ENCODE measurements around the gene SPTY2D1. TPM values are rescaled to one million over a fixed set of nuclear protein-coding genes. Genes with fewer than 3 reads are reported as not detected.

The SPTY2D1 gene
- total RNA-seq, 1 donor from 2014 or later: 12.6 TPM

DNA sequence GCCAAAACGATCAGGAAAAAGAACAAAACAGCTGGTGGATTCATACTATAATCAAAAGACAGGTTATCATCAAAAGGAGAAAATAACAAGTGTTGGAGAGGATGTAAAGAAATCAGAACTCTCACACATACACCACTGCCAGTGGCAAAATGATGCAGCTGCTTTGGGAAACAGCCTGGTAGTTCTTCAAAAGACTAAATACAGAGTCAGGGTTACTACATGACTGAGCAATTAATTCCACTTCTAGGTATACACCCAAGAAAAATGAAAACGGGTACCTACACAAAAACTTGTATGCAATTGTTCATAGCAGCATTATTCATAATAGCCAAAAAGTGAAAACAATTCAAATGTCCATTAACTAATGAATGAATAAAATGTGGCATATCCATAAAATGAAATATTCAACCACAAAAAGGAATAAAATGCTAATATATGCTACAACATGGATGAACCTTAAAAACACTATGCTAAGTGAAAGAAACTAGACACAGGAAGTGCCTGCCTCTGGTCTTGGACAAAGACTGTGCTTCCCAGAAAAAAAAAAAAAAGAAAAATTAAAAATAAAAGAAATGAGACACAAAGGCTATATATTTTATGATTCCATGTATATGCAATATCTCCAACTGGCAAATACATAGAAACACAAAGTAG lies 53.9 kb downstream of the SPTY2D1 start:
- Histone ChIP-seq H3K36me3 (ENCODE audit: control insufficient read depth, insufficient read depth, low read length) (peaks cover 3% of the 10 kb centered on the region), H3K27me3 (ENCODE audit: control insufficient read depth, insufficient read depth, low read length) (no peaks in the 10 kb centered on the region), H3K4me3 (ENCODE audit: low read depth, low read length) (no peak overlapping the region)
- FAIRE-seq: no peak
- TF ChIP-seq, protein P1, sequence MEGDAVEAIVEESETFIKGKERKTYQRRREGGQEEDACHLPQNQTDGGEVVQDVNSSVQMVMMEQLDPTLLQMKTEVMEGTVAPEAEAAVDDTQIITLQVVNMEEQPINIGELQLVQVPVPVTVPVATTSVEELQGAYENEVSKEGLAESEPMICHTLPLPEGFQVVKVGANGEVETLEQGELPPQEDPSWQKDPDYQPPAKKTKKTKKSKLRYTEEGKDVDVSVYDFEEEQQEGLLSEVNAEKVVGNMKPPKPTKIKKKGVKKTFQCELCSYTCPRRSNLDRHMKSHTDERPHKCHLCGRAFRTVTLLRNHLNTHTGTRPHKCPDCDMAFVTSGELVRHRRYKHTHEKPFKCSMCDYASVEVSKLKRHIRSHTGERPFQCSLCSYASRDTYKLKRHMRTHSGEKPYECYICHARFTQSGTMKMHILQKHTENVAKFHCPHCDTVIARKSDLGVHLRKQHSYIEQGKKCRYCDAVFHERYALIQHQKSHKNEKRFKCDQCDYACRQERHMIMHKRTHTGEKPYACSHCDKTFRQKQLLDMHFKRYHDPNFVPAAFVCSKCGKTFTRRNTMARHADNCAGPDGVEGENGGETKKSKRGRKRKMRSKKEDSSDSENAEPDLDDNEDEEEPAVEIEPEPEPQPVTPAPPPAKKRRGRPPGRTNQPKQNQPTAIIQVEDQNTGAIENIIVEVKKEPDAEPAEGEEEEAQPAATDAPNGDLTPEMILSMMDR (IDR thresholded peaks at IDR 0.05; ENCODE audit: insufficient read depth, low read length, severe bottlenecking): no peak
- no peak for DNase-seq (ENCODE audit: low read depth)

DNA sequence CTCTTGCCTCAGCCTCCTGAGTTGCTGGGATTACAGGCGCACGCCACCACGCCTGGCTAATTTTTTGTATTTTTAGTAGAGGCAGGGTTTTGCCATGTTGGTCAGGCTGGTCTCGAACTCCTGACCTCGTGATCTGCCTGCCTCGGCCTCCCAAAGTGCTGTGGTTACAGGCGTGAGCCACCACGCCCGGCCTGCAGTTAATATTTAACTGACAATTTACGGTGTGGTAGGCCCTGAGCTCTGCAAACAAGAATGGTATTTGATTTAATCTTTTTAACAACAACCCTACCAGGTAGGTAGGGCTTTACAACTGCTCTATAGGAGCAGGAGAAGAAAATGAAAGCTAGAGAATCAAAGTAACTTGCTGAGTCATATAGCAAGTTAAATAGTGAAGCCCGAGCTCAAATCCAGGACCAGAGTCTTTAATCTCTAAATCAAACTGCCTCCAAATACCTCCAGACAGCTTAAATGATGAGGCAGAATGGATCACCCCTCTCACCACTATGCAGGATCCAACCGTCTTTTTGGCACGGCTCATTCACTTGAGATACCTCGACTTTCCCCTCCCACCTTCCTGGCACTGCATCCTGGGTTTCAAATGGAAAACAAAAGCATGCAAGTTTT lies 55.1 kb downstream of the SPTY2D1 start:
- no peaks in the 10 kb centered on the region for H3K27me3 ChIP-seq (ENCODE audit: control insufficient read depth, insufficient read depth, low read length)
- DNase-seq (ENCODE audit: low read depth) (no peak), FAIRE-seq (no peak)
- H3K36me3 ChIP-seq (ENCODE audit: control insufficient read depth, insufficient read depth, low read length): peaks cover 5% of the 10 kb centered on the region
- H3K4me3 ChIP-seq (ENCODE audit: low read depth, low read length): no peak overlapping the region
- TF ChIP-seq, protein P1 (IDR thresholded peaks at IDR 0.05; ENCODE audit: insufficient read depth, low read length, severe bottlenecking): no peak

DNA sequence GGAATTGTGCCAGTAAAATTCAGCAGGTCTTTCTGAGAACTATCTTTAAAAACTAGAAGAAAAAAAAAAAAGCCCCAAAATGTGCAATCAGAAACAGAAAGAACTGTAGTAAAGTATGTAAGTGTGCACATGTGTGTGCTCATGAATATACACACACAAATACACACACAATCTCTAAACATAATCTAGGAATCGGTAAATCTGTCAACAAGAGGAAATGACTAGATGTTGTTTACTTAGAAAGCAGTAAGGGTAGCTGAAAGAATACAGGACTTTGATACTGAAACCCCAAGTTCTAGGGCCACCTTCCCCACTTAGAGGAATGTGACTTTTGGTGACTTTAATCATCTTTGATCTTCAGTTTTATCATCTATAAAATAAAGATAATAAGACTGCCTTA lies 58.8 kb downstream of the SPTY2D1 start:
- H3K36me3 ChIP-seq (ENCODE audit: control insufficient read depth, insufficient read depth, low read length): peaks cover 5% of the 10 kb centered on the region
- TF ChIP-seq, protein P1 (IDR thresholded peaks at IDR 0.05; ENCODE audit: insufficient read depth, low read length, severe bottlenecking): no peak
- H3K27me3 ChIP-seq (ENCODE audit: control insufficient read depth, insufficient read depth, low read length): no peaks in the 10 kb centered on the region
- DNase-seq (ENCODE audit: low read depth): no peak
- no peak overlapping the region for H3K4me3 ChIP-seq (ENCODE audit: low read depth, low read length)
- FAIRE-seq: no peak

DNA sequence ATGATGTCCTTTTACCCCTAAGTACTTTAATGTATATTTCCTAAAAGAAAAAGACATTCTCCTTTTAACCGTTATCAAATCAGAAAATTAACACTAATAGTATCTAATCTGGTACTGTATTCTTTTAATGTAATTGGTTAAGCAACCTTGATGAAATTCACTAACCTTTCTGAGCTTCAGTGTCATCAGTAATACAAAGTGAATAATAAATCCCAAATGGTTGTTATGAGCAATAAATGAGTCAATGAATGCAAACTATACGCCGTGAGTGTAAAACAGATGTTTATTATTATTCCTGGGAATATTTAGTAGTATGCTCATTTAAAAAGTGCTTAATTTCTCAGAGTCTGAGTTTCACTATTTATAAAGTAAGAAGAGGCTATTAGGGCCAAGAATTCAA lies 67.1 kb downstream of the SPTY2D1 start:
- H3K4me3 ChIP-seq (ENCODE audit: low read depth, low read length): no peak overlapping the region
- H3K27me3 ChIP-seq (ENCODE audit: control insufficient read depth, insufficient read depth, low read length): no peaks in the 10 kb centered on the region
- TF ChIP-seq, protein P1 (IDR thresholded peaks at IDR 0.05; ENCODE audit: insufficient read depth, low read length, severe bottlenecking): no peak
- H3K36me3 ChIP-seq (ENCODE audit: control insufficient read depth, insufficient read depth, low read length): peaks cover 4% of the 10 kb centered on the region
- DNase-seq (ENCODE audit: low read depth): no peak
- FAIRE-seq: no peak

DNA sequence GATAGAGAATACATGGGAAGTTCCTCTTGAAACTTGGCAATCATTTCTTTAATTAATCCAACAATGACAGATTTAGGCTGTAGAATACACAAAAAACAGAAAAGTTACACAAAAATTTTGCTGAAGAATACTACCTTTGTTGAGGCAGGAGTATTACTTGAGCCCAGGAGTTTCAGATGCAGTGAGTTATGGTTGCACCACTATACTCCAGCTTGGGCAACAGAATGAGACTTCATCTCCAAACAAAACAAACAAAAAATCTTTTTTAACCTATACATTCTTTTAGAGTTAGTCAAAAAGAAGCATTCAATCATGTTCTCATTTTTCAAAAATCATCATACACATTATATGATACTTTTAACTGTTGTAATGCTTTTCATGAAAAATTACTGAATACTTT lies 67.7 kb downstream of the SPTY2D1 start:
- H3K36me3 ChIP-seq (ENCODE audit: control insufficient read depth, insufficient read depth, low read length): peaks cover 4% of the 10 kb centered on the region
- no peak for FAIRE-seq
- H3K4me3 ChIP-seq (ENCODE audit: low read depth, low read length): no peak overlapping the region
- no peaks in the 10 kb centered on the region for H3K27me3 ChIP-seq (ENCODE audit: control insufficient read depth, insufficient read depth, low read length)
- no peak for DNase-seq (ENCODE audit: low read depth)
- TF ChIP-seq, protein P1 (IDR thresholded peaks at IDR 0.05; ENCODE audit: insufficient read depth, low read length, severe bottlenecking): no peak
